ENCODE measurements around the gene SH3BP5.

The SH3BP5 gene

GRCh38 chr3:15326673-15327072 is 5.7 kb downstream of the SH3BP5 start:
- no peak overlapping the region for H3K4me3 Mint-ChIP-seq
- H3K27me3 Mint-ChIP-seq: peaks cover 13% of the 10 kb centered on the region
- no peaks in the 10 kb centered on the region for H3K9me3 Mint-ChIP-seq
- intact Hi-C loops (cut with micrococcal nuclease): no loop called here
- no peak overlapping the region for H3K27ac Mint-ChIP-seq
- H3K36me3 Mint-ChIP-seq (ENCODE audit: low read depth): peaks cover 29% of the 10 kb centered on the region
- H3K4me1 Mint-ChIP-seq (ENCODE audit: low read depth): peaks cover 20% of the 10 kb centered on the region

GRCh38 chr3:15326037-15326436 is 6.3 kb downstream of the SH3BP5 start:
- peaks cover 13% of the 10 kb centered on the region for H3K4me1 Mint-ChIP-seq (ENCODE audit: low read depth)
- no peak overlapping the region for H3K4me3 Mint-ChIP-seq

GRCh38 chr3:15325228-15325627 is 7.2 kb downstream of the SH3BP5 start:
- Mint-ChIP-seq H3K27me3 (peaks cover 8% of the 10 kb centered on the region), H3K27ac (no peak overlapping the region), H3K4me1 (ENCODE audit: low read depth) (peaks cover 17% of the 10 kb centered on the region)

More at GRCh38 chr3:15326037-15326436, 6.3 kb downstream of the SH3BP5 start:
- intact Hi-C loops (cut with micrococcal nuclease): no loop called here
- H3K9me3 Mint-ChIP-seq: no peaks in the 10 kb centered on the region
- peaks cover 10% of the 10 kb centered on the region for H3K27me3 Mint-ChIP-seq
- H3K27ac Mint-ChIP-seq: no peak overlapping the region
- H3K36me3 Mint-ChIP-seq (ENCODE audit: low read depth): peaks cover 27% of the 10 kb centered on the region

GRCh38 chr3:15324379-15324808 is 8.0 kb downstream of the SH3BP5 start:
- peaks cover 20% of the 10 kb centered on the region for H3K36me3 Mint-ChIP-seq (ENCODE audit: low read depth)
- no peak overlapping the region for H3K4me3 Mint-ChIP-seq
- peaks cover 4% of the 10 kb centered on the region for H3K27me3 Mint-ChIP-seq
- peaks cover 21% of the 10 kb centered on the region for H3K4me1 Mint-ChIP-seq (ENCODE audit: low read depth)
- no peaks in the 10 kb centered on the region for H3K9me3 Mint-ChIP-seq
- no peak overlapping the region for H3K27ac Mint-ChIP-seq
- intact Hi-C loops (cut with micrococcal nuclease): no loop called here

More at GRCh38 chr3:15325228-15325627, 7.2 kb downstream of the SH3BP5 start:
- H3K36me3 Mint-ChIP-seq (ENCODE audit: low read depth): peaks cover 27% of the 10 kb centered on the region
- intact Hi-C loops (cut with micrococcal nuclease): no loop called here
- H3K9me3 Mint-ChIP-seq: no peaks in the 10 kb centered on the region
- H3K4me3 Mint-ChIP-seq: no peak overlapping the region

GRCh38 chr3:15323063-15323462 is 9.3 kb downstream of the SH3BP5 start:
- intact Hi-C loops (cut with micrococcal nuclease): no loop called here

GRCh38 chr3:15321349-15321748 is 11.0 kb downstream of the SH3BP5 start:
- intact Hi-C loops (cut with micrococcal nuclease): no loop called here
- H3K9me3 Mint-ChIP-seq: no peaks in the 10 kb centered on the region
- no peak overlapping the region for H3K27ac Mint-ChIP-seq
- H3K4me3 Mint-ChIP-seq: no peak overlapping the region
- H3K27me3 Mint-ChIP-seq: peaks cover 4% of the 10 kb centered on the region
- peaks cover 11% of the 10 kb centered on the region for H3K36me3 Mint-ChIP-seq (ENCODE audit: low read depth)
- peaks cover 21% of the 10 kb centered on the region for H3K4me1 Mint-ChIP-seq (ENCODE audit: low read depth)

More at GRCh38 chr3:15323063-15323462, 9.3 kb downstream of the SH3BP5 start:
- H3K4me1 Mint-ChIP-seq (ENCODE audit: low read depth): peaks cover 15% of the 10 kb centered on the region
- H3K9me3 Mint-ChIP-seq: no peaks in the 10 kb centered on the region
- H3K4me3 Mint-ChIP-seq: no peak overlapping the region
- peaks cover 19% of the 10 kb centered on the region for H3K36me3 Mint-ChIP-seq (ENCODE audit: low read depth)
- H3K27ac Mint-ChIP-seq: no peak overlapping the region
- peaks cover 4% of the 10 kb centered on the region for H3K27me3 Mint-ChIP-seq

- H3K36me3 Mint-ChIP-seq (ENCODE audit: low read depth): peaks cover 11% of the 10 kb centered on the region
- no peak overlapping the region for H3K27ac Mint-ChIP-seq
- peaks cover 4% of the 10 kb centered on the region for H3K27me3 Mint-ChIP-seq
- H3K9me3 Mint-ChIP-seq: no peaks in the 10 kb centered on the region
- intact Hi-C loops (cut with micrococcal nuclease): no loop called here
- no peak overlapping the region for H3K4me3 Mint-ChIP-seq
- H3K4me1 Mint-ChIP-seq (ENCODE audit: low read depth): peaks cover 30% of the 10 kb centered on the region
Measured at GRCh38 chr3:15319575-15319974, 12.8 kb downstream of the SH3BP5 start.

- peaks cover 8% of the 10 kb centered on the region for H3K36me3 Mint-ChIP-seq (ENCODE audit: low read depth)
- H3K9me3 Mint-ChIP-seq: no peaks in the 10 kb centered on the region
- intact Hi-C loops (cut with micrococcal nuclease): no loop called here
- H3K4me3 Mint-ChIP-seq: no peak overlapping the region
- peaks cover 34% of the 10 kb centered on the region for H3K4me1 Mint-ChIP-seq (ENCODE audit: low read depth)
- no peak overlapping the region for H3K27ac Mint-ChIP-seq
- H3K27me3 Mint-ChIP-seq: peaks cover 1% of the 10 kb centered on the region
Measured at GRCh38 chr3:15319136-15319535, 13.2 kb downstream of the SH3BP5 start.

GRCh38 chr3:15318661-15319060 is 13.7 kb downstream of the SH3BP5 start:
- no peak overlapping the region for H3K4me3 Mint-ChIP-seq
- peaks cover 35% of the 10 kb centered on the region for H3K4me1 Mint-ChIP-seq (ENCODE audit: low read depth)
- no peaks in the 10 kb centered on the region for H3K9me3 Mint-ChIP-seq
- peaks cover 3% of the 10 kb centered on the region for H3K36me3 Mint-ChIP-seq (ENCODE audit: low read depth)
- intact Hi-C loops (cut with micrococcal nuclease): no loop called here
- no peaks in the 10 kb centered on the region for H3K27me3 Mint-ChIP-seq
- no peak overlapping the region for H3K27ac Mint-ChIP-seq

GRCh38 chr3:15316998-15317435 is 15.4 kb downstream of the SH3BP5 start:
- Mint-ChIP-seq H3K4me3 (no peak overlapping the region), H3K36me3 (ENCODE audit: low read depth) (no peaks in the 10 kb centered on the region), H3K27me3 (no peaks in the 10 kb centered on the region), H3K27ac (peak overlapping the region; percentile 1), H3K4me1 (ENCODE audit: low read depth) (peaks cover 35% of the 10 kb centered on the region), H3K9me3 (no peaks in the 10 kb centered on the region)
- intact Hi-C loops (cut with micrococcal nuclease): no loop called here

- H3K9me3 Mint-ChIP-seq: no peaks in the 10 kb centered on the region
- no peak overlapping the region for H3K4me3 Mint-ChIP-seq
- H3K27me3 Mint-ChIP-seq: peaks cover 2% of the 10 kb centered on the region
- no peaks in the 10 kb centered on the region for H3K36me3 Mint-ChIP-seq (ENCODE audit: low read depth)
- H3K27ac Mint-ChIP-seq: peak overlapping the region; percentile 25
- intact Hi-C loops (cut with micrococcal nuclease): no loop called here
- peaks cover 32% of the 10 kb centered on the region for H3K4me1 Mint-ChIP-seq (ENCODE audit: low read depth)
Measured at GRCh38 chr3:15315003-15315402, 17.4 kb downstream of the SH3BP5 start.

- H3K27ac Mint-ChIP-seq: peak overlapping the region; percentile 25
Measured at GRCh38 chr3:15314276-15314675, 18.1 kb downstream of the SH3BP5 start.

GRCh38 chr3:15313461-15313860 is 18.9 kb downstream of the SH3BP5 start:
- peaks cover 25% of the 10 kb centered on the region for H3K4me1 Mint-ChIP-seq (ENCODE audit: low read depth)
- no peaks in the 10 kb centered on the region for H3K36me3 Mint-ChIP-seq (ENCODE audit: low read depth)
- H3K27ac Mint-ChIP-seq: no peak overlapping the region
- intact Hi-C loops (cut with micrococcal nuclease): no loop called here
- H3K9me3 Mint-ChIP-seq: no peaks in the 10 kb centered on the region
- H3K27me3 Mint-ChIP-seq: peaks cover 5% of the 10 kb centered on the region
- H3K4me3 Mint-ChIP-seq: no peak overlapping the region

More at GRCh38 chr3:15314276-15314675, 18.1 kb downstream of the SH3BP5 start:
- no peaks in the 10 kb centered on the region for H3K36me3 Mint-ChIP-seq (ENCODE audit: low read depth)
- H3K9me3 Mint-ChIP-seq: no peaks in the 10 kb centered on the region
- no peak overlapping the region for H3K4me3 Mint-ChIP-seq
- intact Hi-C loops (cut with micrococcal nuclease): no loop called here
- peaks cover 25% of the 10 kb centered on the region for H3K4me1 Mint-ChIP-seq (ENCODE audit: low read depth)
- peaks cover 3% of the 10 kb centered on the region for H3K27me3 Mint-ChIP-seq

- H3K27ac Mint-ChIP-seq: no peak overlapping the region
Measured at GRCh38 chr3:15312550-15312949, 19.8 kb downstream of the SH3BP5 start.

More at GRCh38 chr3:15312550-15312949, 19.8 kb downstream of the SH3BP5 start:
- Mint-ChIP-seq H3K4me3 (no peak overlapping the region), H3K9me3 (no peaks in the 10 kb centered on the region), H3K36me3 (ENCODE audit: low read depth) (no peaks in the 10 kb centered on the region), H3K4me1 (ENCODE audit: low read depth) (peaks cover 25% of the 10 kb centered on the region), H3K27me3 (peaks cover 5% of the 10 kb centered on the region)
- intact Hi-C loops (cut with micrococcal nuclease): no loop called here

Data from dendritic cell treated with granulocyte-macrophage colony-stimulating factor and Interleukin-4, amounts not matched to agents 40 ng/mL and 50 ng/mL, for 4 days (primary cell).